Transverse colon (tissue), 4 donors: ENCODE measurements around the gene HECW1. TPM values are rescaled to one million over a fixed set of nuclear protein-coding genes. Genes with fewer than 3 reads are reported as not detected.

ENCODE experiments used
- DNase-seq: peaks from one replicate; pipeline ENCODE4 v3.0.0-alpha.2; 2019
- H3K27ac ChIP-seq, 4 donors: fragments of 200-600 bp; sonication (generic); 2 replicates each; pipeline ENCODE4 v1.5.1; 2016 to 2018; ENCODE audit warnings: inconsistent platforms in 4 of 4
- H3K27me3 ChIP-seq: fragments of 200-600 bp; sonication (generic); 2 replicates; pipeline ENCODE4 v1.5.1; 2017; ENCODE audit warnings: inconsistent platforms
- H3K36me3 ChIP-seq, 4 donors: fragments of 200-600 bp; sonication (generic); 2 replicates each; pipeline ENCODE4 v1.5.1; 2017 to 2019; ENCODE audit warnings: inconsistent platforms in 4 of 4
- H3K4me1 ChIP-seq, 4 donors: fragments of 200-600 bp; sonication (generic); 2 replicates each; pipeline ENCODE4 v1.5.1; 2017 to 2020; ENCODE audit warnings: inconsistent platforms in 4 of 4
- H3K4me3 ChIP-seq, 4 donors: fragments of 200-600 bp; sonication (generic); 1 replicate in 1 of 4; 2 replicates in 3 of 4; pipeline versions ENCODE4 v1.5.1 to v1.6.1; 2017 to 2019; ENCODE audit warnings: inconsistent platforms in 4 of 4
- H3K9me3 ChIP-seq, 2 donors: fragments of 200-600 bp; sonication (generic); 2 replicates each; pipeline ENCODE4 v1.5.1; 2017 to 2019; ENCODE audit warnings: inconsistent platforms in 2 of 2
- EP300 ChIP-seq: sonication (generic); formaldehyde crosslinking; IDR thresholded peaks from one replicate; pipeline ENCODE4 v1.6.1; 2017; ENCODE audit warnings: antibody characterized with exemption, low read depth
- POLR2A ChIP-seq: fragments of 450-650 bp; IDR thresholded peaks from one replicate; pipeline ENCODE4 v1.6.1; 2016; ENCODE audit warnings: antibody characterized with exemption, mild to moderate bottlenecking, moderate library complexity
- POLR2AphosphoS5 ChIP-seq, 3 donors: sonication (generic); formaldehyde crosslinking; IDR thresholded peaks; one replicate each; pipeline ENCODE4 v1.6.1; 2016; ENCODE audit warnings: antibody characterized with exemption in 3 of 3
- WGBS, 2 donors: methylation state at CpG; one replicate each; pipeline ENCODE4 v1.1.5; 2018; ENCODE audit warnings: low coverage in 1 of 2; 5-methylcytosine and 5-hydroxymethylcytosine counted together
- in situ Hi-C, 4 donors: fragments of 200-750 bp; cut with MboI; loops; one replicate each; pipeline versions ENCODE4 v1.15.0 to v1.15.1; 2017; ENCODE audit warnings: low sequenced_read_pairs in 3 of 4, low pct_ligation_motif_present in 1 of 4, low pct_unique_long_range_greater_than_20kb in 1 of 4
- intact Hi-C: fragments of 100-400 bp; cut with DNase I; formaldehyde crosslinking; loops from one replicate; pipeline ENCODE4 v1.15.1; 2023; ENCODE audit warnings: low total_unique reads
- total RNA-seq, 4 donors: library from RNA; depleted of rRNA; stranded (reverse); fragments of >200 nt; gene quantifications; one replicate each; pipeline ENCODE4 v1.1.0, GENCODE V29; 2016
- TF ChIP-seq, protein P1 (sequence below), 5 experiments: fragments of 200-600 bp in 3 of 5; fragments of 450-650 bp in 2 of 5; sonication (generic) in 3 of 5; IDR thresholded peaks; 1 replicate in 2 of 5; 2 replicates in 3 of 5; pipeline ENCODE4 v1.5.1; 2016 to 2017; ENCODE audit warnings: antibody characterized with exemption in 5 of 5, inconsistent platforms in 3 of 5, mild to moderate bottlenecking in 2 of 5, moderate library complexity in 1 of 5

HECW1 gene
- total RNA-seq, 4 donors from 2014 or later = 1.1 to 1.4 TPM; not detected in 2

DNA sequence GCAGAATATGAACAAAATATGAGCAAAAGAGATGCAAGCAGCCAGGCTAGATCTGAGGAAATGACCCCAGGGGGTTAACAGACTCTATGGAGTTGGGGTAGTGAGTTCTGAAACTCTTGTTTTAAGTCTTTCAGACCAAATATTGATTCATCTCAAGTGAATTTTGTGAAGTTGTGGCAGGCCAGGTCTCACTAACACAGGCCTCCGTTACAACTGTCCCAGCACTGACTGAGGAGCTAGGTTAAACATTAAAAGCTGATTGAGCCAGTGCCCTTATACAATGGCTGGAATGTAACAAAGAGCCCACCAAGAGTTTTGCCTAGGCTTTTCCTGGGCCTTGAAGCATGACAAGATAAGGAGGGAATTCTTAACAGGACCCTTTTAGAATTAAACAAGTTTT, 278.1 kb downstream of the HECW1 start:
- no peak overlapping the region for H3K27ac ChIP-seq
- no peak for TF ChIP-seq EP300
- TF ChIP-seq POLR2AphosphoS5 (IDR thresholded peaks at IDR 0.05) = no peak
- TF ChIP-seq, protein P1, sequence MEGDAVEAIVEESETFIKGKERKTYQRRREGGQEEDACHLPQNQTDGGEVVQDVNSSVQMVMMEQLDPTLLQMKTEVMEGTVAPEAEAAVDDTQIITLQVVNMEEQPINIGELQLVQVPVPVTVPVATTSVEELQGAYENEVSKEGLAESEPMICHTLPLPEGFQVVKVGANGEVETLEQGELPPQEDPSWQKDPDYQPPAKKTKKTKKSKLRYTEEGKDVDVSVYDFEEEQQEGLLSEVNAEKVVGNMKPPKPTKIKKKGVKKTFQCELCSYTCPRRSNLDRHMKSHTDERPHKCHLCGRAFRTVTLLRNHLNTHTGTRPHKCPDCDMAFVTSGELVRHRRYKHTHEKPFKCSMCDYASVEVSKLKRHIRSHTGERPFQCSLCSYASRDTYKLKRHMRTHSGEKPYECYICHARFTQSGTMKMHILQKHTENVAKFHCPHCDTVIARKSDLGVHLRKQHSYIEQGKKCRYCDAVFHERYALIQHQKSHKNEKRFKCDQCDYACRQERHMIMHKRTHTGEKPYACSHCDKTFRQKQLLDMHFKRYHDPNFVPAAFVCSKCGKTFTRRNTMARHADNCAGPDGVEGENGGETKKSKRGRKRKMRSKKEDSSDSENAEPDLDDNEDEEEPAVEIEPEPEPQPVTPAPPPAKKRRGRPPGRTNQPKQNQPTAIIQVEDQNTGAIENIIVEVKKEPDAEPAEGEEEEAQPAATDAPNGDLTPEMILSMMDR (IDR thresholded peaks at IDR 0.05) = no peak
- no peak for TF ChIP-seq POLR2A
- DNase-seq = no peak
- intact Hi-C loops (no loop called here), in situ Hi-C loops (no loop called here)
- no peaks in the 10 kb centered on the region for H3K9me3 ChIP-seq
- no peak overlapping the region for H3K4me3 ChIP-seq
- no peaks in the 10 kb centered on the region for H3K36me3 ChIP-seq
- no peaks in the 10 kb centered on the region for H3K4me1 ChIP-seq
- H3K27me3 ChIP-seq = no peaks in the 10 kb centered on the region
- 82% methylated on average over 1 of the region's 1 CpG; no CpG with 5 or more reads in 1 of the 2 donors for whole genome bisulfite sequencing, 2 donors

DNA sequence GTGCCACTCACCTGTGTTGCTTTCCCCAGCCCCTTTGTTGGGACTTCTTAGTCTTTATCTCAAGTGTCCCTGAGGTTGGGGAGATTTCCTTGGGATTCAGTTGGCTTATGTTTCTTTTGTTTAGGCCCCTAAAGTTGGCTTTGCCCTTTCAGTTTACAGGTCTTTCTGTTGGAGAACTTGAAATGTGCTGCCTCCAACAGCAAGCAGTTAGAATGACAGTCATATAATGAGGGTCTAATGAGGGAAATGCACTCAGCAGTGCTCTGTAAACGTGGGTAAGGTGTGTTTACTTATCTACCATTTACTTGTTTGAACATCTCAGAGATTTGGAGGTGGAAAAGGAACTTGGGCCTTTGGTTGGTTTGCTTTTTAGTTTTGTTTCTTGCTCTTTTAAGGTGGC, 279.1 kb downstream of the HECW1 start:
- Histone ChIP-seq H3K4me1 (no peaks in the 10 kb centered on the region), H3K27me3 (no peaks in the 10 kb centered on the region), H3K4me3 (no peak overlapping the region), H3K27ac (no peak overlapping the region), H3K36me3 (no peaks in the 10 kb centered on the region), H3K9me3 (no peaks in the 10 kb centered on the region)
- in situ Hi-C loops = no loop called here
- no peak for DNase-seq
- intact Hi-C loops = no loop called here
- TF ChIP-seq, protein P1 (IDR thresholded peaks at IDR 0.05) = no peak
- WGBS, 2 donors = 18 to 41% methylated on average over 1 of the region's 1 CpG

DNA sequence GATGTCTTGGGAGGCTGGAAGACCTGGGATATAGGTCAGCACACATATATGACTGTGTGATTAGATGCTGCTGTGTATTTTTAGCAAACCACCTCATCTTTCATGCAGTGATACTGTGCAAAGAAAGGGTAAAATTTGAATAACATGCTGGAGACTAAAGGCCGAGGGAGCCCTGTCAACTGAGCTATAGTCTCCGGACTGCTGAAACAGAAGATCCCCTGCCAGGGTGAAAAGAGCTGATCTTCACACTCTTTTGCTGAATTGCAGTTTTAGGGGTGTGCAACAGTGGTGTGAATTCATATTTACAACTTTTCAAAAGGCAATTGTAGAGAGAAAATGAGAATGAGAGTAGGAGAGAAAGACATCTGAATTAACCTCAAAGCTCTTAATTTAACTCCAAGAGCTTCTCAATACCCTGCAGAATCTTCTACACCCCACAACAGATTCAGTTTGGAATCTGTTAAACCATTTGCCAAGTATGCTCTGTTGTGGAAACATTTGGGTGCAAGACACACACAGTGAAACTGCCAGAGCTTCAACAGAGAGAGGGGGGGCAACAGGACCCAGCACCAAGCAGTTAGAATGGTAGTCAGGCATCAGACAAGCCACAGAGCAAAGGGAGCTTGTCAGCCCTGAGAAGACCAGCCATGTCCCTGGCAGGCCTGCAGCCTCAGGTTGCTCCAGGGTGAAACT, 280.3 kb downstream of the HECW1 start:
- no peaks in the 10 kb centered on the region for H3K4me1 ChIP-seq
- H3K36me3 ChIP-seq = no peaks in the 10 kb centered on the region
- intact Hi-C loops = no loop called here
- no peak overlapping the region for H3K4me3 ChIP-seq
- no peaks in the 10 kb centered on the region for H3K27me3 ChIP-seq
- WGBS, 2 donors = 69 to 72% methylated on average over 2 of the region's 2 CpGs
- TF ChIP-seq, protein P1 (IDR thresholded peaks at IDR 0.05) = no peak
- in situ Hi-C loops = no loop called here
- no peak overlapping the region for H3K27ac ChIP-seq
- no peak for DNase-seq
- H3K9me3 ChIP-seq = no peaks in the 10 kb centered on the region

DNA sequence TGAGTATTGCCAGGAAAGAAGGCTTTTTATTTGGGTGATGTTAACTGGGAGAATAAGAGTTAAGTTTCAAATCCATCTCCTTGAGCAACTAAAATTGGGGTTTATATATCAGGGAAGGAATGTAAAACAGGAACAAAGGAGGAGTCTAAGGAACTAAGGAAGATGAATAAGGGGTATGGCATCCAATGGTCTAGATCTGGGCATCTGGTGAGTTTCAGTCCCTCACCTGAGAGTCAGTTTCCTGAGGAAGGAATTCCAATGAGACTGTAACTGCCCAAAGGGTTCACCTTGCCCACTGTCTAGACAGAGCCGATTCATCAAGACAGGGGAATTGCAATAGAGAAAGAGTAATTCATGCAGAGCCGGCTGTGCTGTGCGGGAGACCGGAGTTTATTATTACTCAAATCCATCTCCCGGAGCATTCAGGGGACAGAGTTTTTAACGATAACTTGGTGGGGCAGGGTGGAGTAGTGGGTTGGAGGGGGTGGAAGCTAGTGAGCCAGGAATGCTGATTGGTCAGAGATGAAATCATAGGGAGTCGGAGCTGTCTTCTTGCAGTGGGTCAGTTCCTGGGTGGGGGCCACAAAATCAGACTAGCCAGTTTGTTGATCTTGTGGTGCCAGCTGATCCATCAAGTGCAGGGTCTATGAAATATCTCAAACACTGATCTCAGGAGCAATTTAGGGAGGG, 282.1 kb downstream of the HECW1 start:
- in situ Hi-C loops = no loop called here
- Histone ChIP-seq H3K4me1 (no peaks in the 10 kb centered on the region), H3K4me3 (no peak overlapping the region), H3K36me3 (no peaks in the 10 kb centered on the region), H3K9me3 (no peaks in the 10 kb centered on the region), H3K27me3 (no peaks in the 10 kb centered on the region), H3K27ac (no peak overlapping the region)
- no peak for TF ChIP-seq EP300
- TF ChIP-seq POLR2A = no peak
- no peak for TF ChIP-seq POLR2AphosphoS5 (IDR thresholded peaks at IDR 0.05)
- TF ChIP-seq, protein P1 (IDR thresholded peaks at IDR 0.05) = no peak
- intact Hi-C loops = no loop called here
- WGBS, 2 donors = 84 to 95% methylated on average over 4 to 7 of the region's 7 CpGs
- no peak for DNase-seq
